Body of pancreas (tissue), 4 donors: ENCODE measurements around the gene RIPK1. TPM values are rescaled to one million over a fixed set of nuclear protein-coding genes. Genes with fewer than 3 reads are reported as not detected.

Experiments
- ATAC-seq: fragments of 150-250 bp; one replicate; pipeline ENCODE4 v1.9.1; 2016
- DNase-seq, 4 donors: peaks; one replicate each; pipeline ENCODE4 v3.0.0-alpha.2; 2019
- H3K27ac ChIP-seq, 4 donors: fragments of 200-600 bp; sonication (generic); 1 replicate in 3 of 4; 2 replicates in 1 of 4; pipeline versions ENCODE4 v1.5.1 to v1.6.1; 2016 to 2019; ENCODE audit warnings: mild to moderate bottlenecking in 1 of 4, mixed read lengths in 1 of 4, moderate library complexity in 1 of 4
- H3K27me3 ChIP-seq, 2 donors: fragments of 200-600 bp; sonication (generic); one replicate each; pipeline ENCODE4 v1.6.0; 2016; ENCODE audit warnings: mild to moderate bottlenecking in 1 of 2
- H3K36me3 ChIP-seq, 2 donors: fragments of 200-600 bp; sonication (generic); replicated peaks in 1 of 2; 2 replicates each; pipeline ENCODE4 v1.5.1; 2016; ENCODE audit warnings: low read depth in 2 of 2; ENCODE audit not compliant: insufficient read depth in 1 of 2
- H3K4me1 ChIP-seq: fragments of 200-600 bp; sonication (generic); one replicate; pipeline ENCODE4 v1.6.0; 2016
- H3K4me3 ChIP-seq, 2 donors: fragments of 200-600 bp; sonication (generic); 1 replicate in 1 of 2; 2 replicates in 1 of 2; pipeline ENCODE4 v1.5.1; 2016 to 2019
- H3K9me3 ChIP-seq, 3 donors: fragments of 200-600 bp; sonication (generic); 1 replicate in 2 of 3; 2 replicates in 1 of 3; pipeline ENCODE4 v1.5.1; 2016
- POLR2A ChIP-seq, 3 donors: fragments of 450-650 bp; IDR thresholded peaks; one replicate each; pipeline ENCODE4 v1.6.1; 2016; ENCODE audit warnings: antibody characterized with exemption in 3 of 3, mild to moderate bottlenecking in 2 of 3
- WGBS, 2 donors: methylation state at CpG; one replicate each; pipeline ENCODE4 v1.1.5; 2017; 5-methylcytosine and 5-hydroxymethylcytosine counted together
- intact Hi-C: fragments of 100-400 bp; cut with DNase I; formaldehyde crosslinking; loops from one replicate; pipeline ENCODE4 v1.15.1; 2023
- total RNA-seq, 2 donors: library from RNA; depleted of rRNA; stranded (reverse); fragments of >200 nt; gene quantifications; one replicate each; pipeline ENCODE4 v1.1.0, GENCODE V29; 2016
- TF ChIP-seq, protein P1 (sequence below), 7 experiments: fragments of 450-650 bp in 4 of 7; fragments of 200-600 bp in 3 of 7; sonication (generic) in 3 of 7; IDR thresholded peaks; one replicate each; pipeline ENCODE4 v1.5.1; 2016 to 2019; ENCODE audit warnings: antibody characterized with exemption in 7 of 7

RIPK1 gene
- total RNA-seq, 2 donors from 2014 or later: 11.4 to 14.2 TPM

DNA sequence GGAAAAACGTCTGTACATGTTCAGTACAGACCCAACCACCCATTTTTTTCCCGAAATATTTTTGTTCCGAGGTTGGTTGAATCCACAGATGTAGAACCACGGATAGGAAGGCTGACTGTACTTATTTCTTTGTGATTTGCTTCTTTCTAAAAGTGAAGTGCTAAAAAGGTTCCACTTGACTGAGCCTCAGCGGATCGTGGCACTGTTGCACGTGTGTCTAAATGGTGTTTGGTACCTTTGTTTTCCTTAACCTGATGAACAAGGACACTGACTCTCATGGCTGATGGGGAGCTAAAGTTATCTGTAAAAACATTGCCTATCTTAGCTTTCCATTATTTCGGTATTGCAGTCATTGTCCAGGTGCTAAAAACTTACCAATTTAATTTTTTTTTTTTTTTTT lies 56.4 kb downstream of the RIPK1 start:
- intact Hi-C loops: loop anchor here (5.0 kb wide), 2 partner anchors 38 to 128 kb away; no protein-coding TSS in a partner anchor
- DNase-seq (no peak), ATAC-seq (no peak)
- Histone ChIP-seq H3K36me3 (no peaks in the 10 kb centered on the region), H3K27ac (no peak overlapping the region), H3K9me3 (no peaks in the 10 kb centered on the region), H3K27me3 (no peaks in the 10 kb centered on the region), H3K4me3 (no peak overlapping the region), H3K4me1 (peaks cover 47% of the 10 kb centered on the region)
- 68 to 74% methylated on average over 8 of the region's 8 CpGs for WGBS, 2 donors
- TF ChIP-seq, protein P1, sequence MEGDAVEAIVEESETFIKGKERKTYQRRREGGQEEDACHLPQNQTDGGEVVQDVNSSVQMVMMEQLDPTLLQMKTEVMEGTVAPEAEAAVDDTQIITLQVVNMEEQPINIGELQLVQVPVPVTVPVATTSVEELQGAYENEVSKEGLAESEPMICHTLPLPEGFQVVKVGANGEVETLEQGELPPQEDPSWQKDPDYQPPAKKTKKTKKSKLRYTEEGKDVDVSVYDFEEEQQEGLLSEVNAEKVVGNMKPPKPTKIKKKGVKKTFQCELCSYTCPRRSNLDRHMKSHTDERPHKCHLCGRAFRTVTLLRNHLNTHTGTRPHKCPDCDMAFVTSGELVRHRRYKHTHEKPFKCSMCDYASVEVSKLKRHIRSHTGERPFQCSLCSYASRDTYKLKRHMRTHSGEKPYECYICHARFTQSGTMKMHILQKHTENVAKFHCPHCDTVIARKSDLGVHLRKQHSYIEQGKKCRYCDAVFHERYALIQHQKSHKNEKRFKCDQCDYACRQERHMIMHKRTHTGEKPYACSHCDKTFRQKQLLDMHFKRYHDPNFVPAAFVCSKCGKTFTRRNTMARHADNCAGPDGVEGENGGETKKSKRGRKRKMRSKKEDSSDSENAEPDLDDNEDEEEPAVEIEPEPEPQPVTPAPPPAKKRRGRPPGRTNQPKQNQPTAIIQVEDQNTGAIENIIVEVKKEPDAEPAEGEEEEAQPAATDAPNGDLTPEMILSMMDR (IDR thresholded peaks at IDR 0.05): no peak
- TF ChIP-seq POLR2A (IDR thresholded peaks at IDR 0.05): no peak

DNA sequence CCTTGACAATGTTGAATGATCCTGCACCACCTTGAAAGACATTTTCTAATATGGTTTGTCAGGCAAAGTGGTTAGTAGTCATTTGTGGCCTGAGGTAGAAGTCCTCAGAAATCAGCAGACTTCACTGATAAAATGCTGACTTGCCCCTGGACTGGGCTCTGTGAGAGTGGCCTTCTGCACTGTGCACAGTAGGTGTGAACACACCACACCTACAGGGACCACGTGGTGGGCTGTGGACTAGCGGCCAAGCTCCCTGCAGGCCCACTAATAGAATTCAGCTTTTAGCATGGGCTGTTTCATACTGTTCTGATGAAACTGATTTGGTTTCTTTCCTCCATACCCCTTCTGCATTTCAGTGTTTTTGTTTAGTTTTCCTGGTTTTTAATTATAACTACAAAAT lies 57.5 kb downstream of the RIPK1 start:
- H3K36me3 ChIP-seq: no peaks in the 10 kb centered on the region
- TF ChIP-seq, protein P1 (IDR thresholded peaks at IDR 0.05): no peak
- TF ChIP-seq POLR2A (IDR thresholded peaks at IDR 0.05): no peak
- H3K27me3 ChIP-seq: no peaks in the 10 kb centered on the region
- no peak for DNase-seq
- H3K4me3 ChIP-seq: no peak overlapping the region
- peaks cover 35% of the 10 kb centered on the region for H3K4me1 ChIP-seq
- WGBS, 2 donors: 23 to 33% methylated on average over 2 of the region's 2 CpGs
- no peaks in the 10 kb centered on the region for H3K9me3 ChIP-seq
- intact Hi-C loops: no loop called here
- ATAC-seq: no peak
- H3K27ac ChIP-seq: no peak overlapping the region

DNA sequence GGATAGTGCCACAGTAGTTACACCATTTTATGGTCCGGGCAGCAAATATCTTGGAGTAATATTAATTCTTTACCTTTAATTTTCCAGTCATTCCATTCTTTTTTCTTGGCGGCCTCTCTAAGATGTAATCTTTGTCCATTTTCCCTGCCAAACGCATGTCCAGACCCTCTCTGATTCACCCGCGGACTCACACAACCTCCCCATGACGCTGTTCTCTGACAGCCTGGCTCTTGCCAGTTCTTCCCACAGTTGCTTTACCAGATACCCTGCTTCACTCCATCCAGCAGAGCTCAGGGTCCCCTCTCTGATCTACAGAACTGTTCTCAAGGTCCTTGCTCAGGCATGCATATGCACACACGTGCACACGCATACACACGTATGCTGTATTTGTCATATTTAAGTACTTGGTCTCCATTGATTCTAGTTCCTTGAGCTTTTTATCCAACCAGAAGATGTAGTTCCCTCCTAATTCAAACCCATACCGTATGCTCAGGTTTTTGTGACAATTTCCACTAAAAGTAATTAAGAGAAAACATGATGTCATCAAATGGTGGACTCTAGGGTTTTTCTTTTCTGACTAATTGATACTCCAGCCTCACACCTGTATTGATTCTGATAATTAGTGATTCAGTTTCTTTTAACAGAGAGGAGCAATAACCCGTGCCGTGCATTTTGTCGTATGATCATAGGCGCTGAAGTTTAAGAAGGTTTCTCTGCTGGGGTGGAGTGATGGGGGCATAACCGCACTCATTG lies 60.2 kb downstream of the RIPK1 start:
- Histone ChIP-seq H3K27ac (peak overlapping the region; percentile 4 to 63 (median 30)), H3K4me1 (peaks cover 36% of the 10 kb centered on the region), H3K27me3 (no peaks in the 10 kb centered on the region), H3K9me3 (no peaks in the 10 kb centered on the region), H3K4me3 (no peak overlapping the region), H3K36me3 (no peaks in the 10 kb centered on the region)
- intact Hi-C loops: no loop called here
- ATAC-seq (peak; percentile 45), DNase-seq (peak in 3 of 4 donors; percentile 36 to 50 (median 43))
- 64 to 68% methylated on average over 15 of the region's 15 CpGs for WGBS, 2 donors
- TF ChIP-seq, protein P1 (IDR thresholded peaks at IDR 0.05): no peak
- no peak for TF ChIP-seq POLR2A (IDR thresholded peaks at IDR 0.05)

DNA sequence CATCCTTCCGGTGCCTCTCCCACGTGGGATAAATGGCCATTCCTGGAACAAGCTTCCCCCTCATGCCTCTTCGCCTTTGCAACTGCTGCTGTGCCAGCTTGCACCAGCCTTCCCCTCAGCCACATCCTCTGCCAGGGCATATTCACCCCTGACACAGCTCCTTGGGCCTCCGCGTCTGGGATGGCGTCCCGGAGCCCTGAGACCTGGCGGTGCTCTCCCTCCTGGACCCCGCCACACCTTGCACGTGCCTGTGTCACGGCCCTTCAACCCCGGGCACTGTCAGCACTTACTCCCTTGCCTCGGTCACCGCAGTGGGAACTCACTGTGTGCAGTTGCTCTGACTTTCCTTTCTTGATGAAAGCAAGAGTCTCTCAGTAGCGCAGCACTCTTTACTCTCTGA lies 63.4 kb downstream of the RIPK1 start:
- Histone ChIP-seq H3K4me1 (peaks cover 62% of the 10 kb centered on the region), H3K27ac (peak overlapping the region in 1 of 4 donors; percentile 8), H3K36me3 (no peaks in the 10 kb centered on the region), H3K9me3 (no peaks in the 10 kb centered on the region), H3K4me3 (no peak overlapping the region), H3K27me3 (no peaks in the 10 kb centered on the region)
- 84 to 86% methylated on average over 15 of the region's 15 CpGs for WGBS, 2 donors
- intact Hi-C loops: no loop called here
- no peak for TF ChIP-seq POLR2A (IDR thresholded peaks at IDR 0.05)
- TF ChIP-seq, protein P1 (IDR thresholded peaks at IDR 0.05): no peak
- ATAC-seq (no peak), DNase-seq (no peak)

DNA sequence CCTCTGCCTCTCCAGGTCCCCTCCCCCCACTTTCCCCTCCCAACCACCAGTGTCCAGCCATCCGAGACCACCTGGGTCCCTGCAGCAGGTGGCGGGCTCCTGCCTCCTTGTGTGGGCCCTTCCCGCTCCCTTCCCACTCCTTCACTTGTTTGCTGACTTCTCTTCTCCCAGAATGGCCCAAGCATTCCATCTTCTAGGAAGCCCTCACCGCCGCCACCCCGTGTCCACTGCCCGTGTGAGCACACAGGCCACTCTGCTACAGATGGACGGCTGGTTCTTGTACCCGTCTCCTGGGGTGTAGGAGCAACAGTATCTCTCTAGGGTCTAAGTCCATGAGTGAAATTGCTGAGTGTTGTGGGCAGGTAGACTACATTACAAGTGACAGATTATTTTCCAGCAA lies 65.2 kb downstream of the RIPK1 start:
- Histone ChIP-seq H3K4me3 (no peak overlapping the region), H3K36me3 (no peaks in the 10 kb centered on the region), H3K27me3 (no peaks in the 10 kb centered on the region), H3K9me3 (no peaks in the 10 kb centered on the region), H3K27ac (peak overlapping the region in 2 of 4 donors; percentile 88 to 92), H3K4me1 (peaks cover 62% of the 10 kb centered on the region)
- intact Hi-C loops: no loop called here
- DNase-seq: no peak
- 81 to 87% methylated on average over 9 of the region's 9 CpGs for WGBS, 2 donors
- no peak for ATAC-seq
- no peak for TF ChIP-seq POLR2A (IDR thresholded peaks at IDR 0.05)
- TF ChIP-seq, protein P1 (IDR thresholded peaks at IDR 0.05): no peak
